ENCODE results near the gene ADAMTS18. TPM values are rescaled to one million over a fixed set of nuclear protein-coding genes. Genes with fewer than 3 reads are reported as not detected.

Gene ADAMTS18
- total RNA-seq, 2 experiments from 2014 or later: not detected

DNA sequence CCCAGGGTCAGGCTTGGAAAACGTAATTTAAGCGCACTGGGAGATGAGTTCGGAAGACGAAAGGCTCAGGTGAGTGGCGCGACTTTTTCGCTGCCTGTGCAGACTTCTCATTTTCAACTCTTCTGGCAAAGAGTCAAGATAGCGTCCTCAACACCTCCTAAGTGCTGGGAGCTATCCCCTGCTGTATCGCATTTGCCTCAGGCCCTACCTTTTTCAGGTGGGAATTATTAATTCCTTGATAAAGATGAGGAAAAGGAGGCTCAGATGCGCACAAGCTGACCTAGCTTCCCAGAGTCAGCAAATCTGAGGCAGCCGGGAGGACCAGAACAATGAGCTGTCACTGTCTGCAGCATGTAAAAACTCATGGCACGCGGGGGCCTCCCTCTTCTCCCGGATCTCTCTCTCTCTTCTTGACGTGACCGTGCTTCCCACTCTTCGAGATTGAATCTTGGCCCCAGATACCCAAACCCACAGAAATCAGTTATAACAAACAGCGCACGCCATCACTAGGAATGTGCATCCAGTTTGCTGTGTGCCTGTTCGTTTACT, 512 bp upstream of the ADAMTS18 start:
- CTCF ChIA-PET: no interaction called here
- POLR2A ChIA-PET: no interaction called here

DNA sequence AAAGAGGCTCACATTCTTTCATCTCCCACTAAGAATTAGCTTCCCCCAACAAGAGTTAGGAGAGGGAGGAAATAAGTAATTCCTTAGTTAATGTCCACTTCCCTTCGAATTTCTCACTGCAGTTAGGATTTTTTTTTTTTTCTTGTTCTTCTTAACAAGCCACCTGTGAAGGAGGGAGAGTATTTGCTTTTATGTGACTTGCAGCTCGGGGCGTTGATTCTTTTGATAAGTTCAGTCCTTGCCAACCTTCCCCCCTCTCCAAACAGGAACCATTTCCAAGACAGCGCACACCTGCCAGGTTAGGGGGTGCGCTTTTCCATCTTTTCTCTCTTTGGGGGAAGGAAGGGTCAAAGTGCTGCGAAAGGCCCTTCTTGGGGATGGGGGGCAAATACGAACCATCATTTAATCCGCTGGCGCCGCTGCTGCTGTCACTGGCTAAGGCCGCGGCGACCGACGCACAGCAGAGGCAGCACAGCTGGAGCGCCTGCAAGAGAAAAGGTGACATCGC, 758 bp downstream of the ADAMTS18 start:
- CTCF ChIA-PET: no interaction called here
- POLR2A ChIA-PET: no interaction called here

DNA sequence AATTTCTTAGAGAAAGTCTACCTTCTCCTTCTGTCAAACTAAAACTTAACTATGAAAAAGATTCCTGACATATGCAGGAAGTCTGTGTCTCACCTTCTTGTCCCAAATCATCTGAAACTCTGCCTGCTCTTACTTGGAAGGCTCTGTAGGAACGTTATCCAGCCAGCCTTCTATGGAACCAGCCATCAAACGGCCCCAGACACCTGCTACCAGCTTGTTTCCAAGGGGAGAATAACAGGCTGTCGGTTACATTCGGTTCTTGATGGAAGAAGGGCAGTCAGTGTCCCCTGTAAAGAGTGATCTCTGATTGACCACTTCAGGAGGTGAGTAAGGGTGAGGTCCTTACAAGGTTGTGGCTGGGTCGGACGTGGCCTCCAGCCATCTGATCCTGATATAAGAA, 1.7 kb downstream of the ADAMTS18 start:
- ChIA-PET CTCF (no interaction called here), POLR2A (no interaction called here)

DNA sequence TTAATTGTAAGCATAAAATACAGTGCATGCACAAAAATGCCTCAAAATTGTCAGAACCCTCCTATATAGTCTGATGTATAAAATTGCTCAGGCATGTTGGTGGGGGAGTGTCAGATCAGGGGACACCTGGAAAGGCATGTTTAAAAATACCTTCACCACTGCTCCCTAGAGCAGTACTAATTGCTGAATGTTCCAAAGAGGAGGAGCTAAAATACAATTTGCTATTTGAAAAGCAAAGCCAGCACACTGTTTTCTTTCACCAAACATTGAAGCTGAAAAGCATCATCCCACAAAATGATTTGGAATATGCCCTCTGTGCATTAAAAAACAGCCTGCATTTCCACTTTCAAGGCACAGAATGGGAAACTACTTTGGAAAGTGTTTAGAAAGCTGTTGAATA, 2.6 kb downstream of the ADAMTS18 start:
- ChIA-PET POLR2A (no interaction called here), CTCF (no interaction called here)

DNA sequence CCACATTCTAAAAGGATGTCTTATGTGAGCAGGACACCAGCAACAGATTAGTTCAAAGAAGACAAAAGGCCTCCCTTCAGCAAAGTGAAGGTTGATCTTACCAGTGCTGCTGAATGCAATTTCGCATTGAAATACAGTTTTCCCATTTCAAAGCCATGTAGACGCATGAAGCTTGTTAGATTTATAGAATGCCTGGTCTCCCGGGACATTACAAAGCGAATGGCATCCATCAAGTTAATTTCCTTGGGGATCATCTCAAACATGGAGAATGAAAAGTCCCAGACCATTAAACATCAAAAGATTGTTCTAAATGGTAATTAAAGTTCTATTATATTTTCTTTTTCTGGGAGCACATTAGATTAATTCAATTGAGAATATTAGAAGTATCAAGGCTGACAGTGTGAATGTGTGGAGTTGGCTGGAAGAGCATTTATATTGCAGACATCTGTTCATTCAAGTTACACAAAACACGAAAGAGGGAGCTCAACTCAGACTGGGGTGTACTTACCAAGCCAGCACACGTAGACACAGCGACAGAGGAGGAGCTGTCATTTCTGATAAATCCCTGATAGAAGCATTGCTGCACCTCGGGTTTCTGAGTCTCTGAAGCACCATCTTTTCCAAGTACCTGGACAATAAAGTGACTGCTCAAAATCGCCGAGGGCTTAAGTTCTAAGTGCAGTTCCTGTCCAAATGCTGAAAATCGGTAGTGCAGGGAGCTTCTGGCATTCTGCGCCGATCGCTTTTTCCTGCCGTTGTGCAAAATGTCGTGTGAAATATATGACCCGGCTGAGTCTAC, 3.8 kb downstream of the ADAMTS18 start:
- ChIA-PET CTCF (no interaction called here), POLR2A (no interaction called here)

DNA sequence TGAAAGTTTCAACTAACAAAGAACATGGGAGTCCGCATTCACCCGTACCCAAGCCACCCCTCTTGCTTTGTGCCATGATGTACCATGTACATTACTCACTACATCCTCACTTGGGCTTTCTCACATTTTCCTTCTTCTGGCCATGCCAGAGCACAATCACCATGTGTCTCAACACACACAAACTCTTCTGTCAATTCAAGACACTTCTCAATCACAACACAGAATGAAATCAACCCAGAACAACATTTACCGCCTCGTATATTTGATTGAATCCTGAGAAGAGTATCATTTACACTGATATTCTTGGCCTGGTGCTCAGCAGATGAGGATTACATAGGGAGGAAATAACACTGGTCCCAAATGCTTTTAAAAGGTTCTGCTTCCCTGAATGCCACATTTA, 4.5 kb downstream of the ADAMTS18 start:
- POLR2A ChIA-PET: no interaction called here
- CTCF ChIA-PET: no interaction called here

DNA sequence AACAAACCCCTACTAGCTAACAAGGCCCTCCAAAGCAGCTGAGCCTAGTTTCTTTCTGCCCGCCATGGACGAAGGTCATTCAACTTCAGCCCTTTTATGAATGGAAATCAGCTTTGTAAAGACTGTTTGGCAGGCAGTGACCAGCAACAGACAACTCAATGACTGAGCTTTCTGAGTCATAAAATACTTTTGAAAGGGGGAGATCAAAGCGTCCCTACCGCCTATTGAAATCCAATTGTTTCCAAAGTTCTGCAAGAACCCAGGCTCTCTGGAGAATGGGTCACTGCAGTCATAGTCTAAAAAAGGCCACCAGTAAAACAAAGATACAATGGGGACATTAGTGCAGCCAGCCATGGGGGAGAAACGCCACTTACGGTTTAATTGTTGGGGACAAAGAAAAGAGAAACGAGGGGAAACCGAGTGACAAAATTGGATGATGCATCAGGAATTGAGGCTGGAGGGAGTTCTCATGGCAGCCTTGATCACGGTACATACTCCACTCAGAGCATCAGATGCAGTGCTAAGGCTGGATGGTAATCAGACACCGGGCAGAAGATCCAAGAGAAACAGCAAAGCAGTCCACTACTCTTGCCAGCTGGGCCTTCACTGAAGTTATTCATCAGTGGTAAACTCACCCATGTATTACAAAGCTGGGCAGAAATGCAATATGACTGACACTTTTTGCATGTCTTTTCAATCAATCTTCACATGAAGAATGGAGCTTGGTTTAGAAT, 9.8 kb downstream of the ADAMTS18 start:
- POLR2A ChIA-PET: no interaction called here
- CTCF ChIA-PET: no interaction called here

DNA sequence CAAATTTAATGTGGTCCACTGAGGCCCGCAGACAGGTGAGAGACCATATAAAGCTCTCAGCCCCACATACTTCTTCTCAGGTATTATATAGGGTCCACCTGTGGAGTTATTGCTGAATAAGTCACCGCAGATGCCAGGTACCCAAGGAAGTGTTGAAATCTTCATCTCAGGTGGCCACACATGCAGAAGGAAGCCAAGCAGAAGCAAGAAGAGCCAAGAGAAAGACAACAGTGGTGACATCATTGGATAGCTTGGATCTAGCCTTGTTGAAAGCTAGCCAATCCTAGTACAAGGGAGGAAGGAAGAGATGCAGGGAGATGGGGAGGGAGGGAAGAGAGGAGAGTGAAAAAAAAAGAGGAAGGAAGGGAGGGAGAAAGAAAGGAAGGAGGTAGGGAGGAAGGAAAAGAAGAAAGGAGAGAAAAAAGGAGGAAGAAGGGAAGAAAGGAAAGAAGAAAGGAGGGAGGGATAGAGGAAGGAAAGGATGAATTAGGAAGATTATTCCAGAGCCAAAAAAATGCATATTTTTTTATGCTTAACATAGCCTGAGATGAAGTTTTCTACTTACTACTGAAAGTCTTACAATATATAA, 12.5 kb downstream of the ADAMTS18 start:
- CTCF ChIA-PET: no interaction called here
- POLR2A ChIA-PET: interaction anchor here (0.6 kb wide), 1 partner anchor 182 kb away, joined by 7 read pairs; no protein-coding TSS in a partner anchor

DNA sequence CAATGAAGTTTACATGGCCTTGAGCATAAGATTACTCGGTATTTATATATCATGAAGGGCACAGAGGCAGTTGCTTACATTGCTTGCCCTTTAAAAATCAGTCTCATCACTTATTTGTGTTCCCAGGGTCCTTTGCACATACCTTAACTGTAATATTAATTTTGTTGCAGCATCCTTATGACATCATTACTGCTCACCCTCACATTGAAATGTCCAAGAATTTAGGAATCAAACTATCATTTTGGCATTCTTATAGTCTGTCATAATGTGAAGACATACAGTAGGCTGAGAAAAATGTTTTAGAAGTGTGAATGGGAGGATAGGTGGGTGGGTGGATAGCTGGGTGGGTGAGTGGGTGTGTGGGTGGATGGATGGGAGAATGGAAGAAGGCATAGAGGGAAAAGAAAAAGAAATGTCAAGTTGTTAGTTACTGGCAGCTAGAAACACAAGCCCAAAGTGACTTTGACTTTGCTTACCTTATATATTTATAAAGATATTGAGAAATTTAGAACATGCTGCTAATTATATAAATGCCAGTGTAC, 17.8 kb downstream of the ADAMTS18 start:
- ChIA-PET CTCF (no interaction called here), POLR2A (no interaction called here)

DNA sequence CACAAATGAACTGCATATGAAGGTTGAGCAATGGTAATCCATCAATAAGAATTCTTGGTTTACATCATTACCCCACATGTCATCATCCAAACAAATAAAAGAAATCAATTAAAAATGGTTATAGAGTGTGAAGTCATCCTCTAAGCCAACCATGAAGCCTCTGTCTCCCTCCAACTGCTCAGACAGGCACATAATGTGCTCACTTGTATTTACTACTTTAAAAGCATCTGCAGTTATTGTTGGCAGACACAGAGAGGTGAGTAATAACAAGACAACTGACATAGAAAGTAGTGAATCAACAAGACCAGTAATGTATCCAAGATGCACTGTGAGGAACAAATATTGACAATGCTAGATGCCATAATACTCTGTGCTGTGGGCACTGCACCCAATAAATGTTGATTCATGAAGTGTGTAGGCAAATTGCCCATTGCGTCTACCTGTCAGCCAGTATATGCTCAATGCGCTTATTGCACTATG, 20.0 kb downstream of the ADAMTS18 start:
- POLR2A ChIA-PET: no interaction called here
- CTCF ChIA-PET: no interaction called here

DNA sequence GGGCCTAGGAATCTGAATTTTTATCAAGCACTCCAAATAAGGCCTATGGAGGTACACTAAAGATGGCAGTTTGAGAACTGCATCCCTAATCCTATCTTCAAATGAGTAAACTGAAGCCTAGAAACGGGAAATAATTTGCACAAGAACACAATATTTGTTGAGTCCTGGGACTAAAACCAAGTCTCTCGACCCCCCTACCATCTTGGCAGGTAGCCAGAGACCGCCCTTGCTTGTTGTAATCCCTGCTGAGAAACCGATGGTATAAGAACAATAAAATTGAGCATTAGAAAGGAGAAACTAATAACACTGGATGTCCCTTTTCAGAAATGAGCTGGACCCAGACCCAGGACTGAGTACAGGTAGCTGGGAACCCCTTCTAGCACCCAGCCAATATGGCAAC, 24.4 kb downstream of the ADAMTS18 start:
- ChIA-PET CTCF (no interaction called here), POLR2A (no interaction called here)

DNA sequence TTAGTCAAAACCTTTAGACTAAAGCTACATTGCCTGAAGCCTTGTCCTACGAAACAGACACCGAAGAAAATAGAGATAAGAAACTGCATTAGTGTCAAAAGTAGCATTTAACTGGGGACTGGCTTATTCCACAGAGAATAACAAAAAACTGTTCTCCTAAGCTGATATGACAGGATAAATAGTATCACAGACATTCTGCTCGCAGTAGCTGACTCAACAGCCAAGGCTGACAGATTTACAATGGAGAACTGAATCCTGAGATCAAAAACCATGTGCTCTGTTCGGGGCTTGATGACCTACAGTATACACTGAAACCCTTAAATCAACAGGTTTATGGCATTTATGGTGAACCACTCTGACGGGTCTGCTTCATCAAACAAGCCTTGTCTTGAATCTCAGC, 25.5 kb downstream of the ADAMTS18 start:
- ChIA-PET CTCF (no interaction called here), POLR2A (no interaction called here)

DNA sequence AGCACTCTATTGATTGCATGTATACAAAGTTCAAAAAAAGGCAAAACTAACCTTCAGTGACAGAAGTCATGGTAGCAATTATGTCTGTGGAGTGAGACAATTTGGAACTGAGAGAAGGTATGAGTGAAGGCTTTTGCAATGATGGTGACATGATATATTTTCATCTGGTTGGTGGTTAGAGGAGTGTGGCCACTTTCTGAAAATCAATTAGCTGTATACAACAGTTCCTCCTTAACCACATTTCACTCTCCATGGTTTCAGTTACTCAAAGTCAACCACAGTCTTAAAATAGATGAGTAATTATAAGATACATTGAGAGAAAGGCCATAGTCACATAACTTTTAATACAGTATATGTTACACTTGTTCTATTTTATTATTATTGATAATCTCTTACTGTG, 26.2 kb downstream of the ADAMTS18 start:
- CTCF ChIA-PET: no interaction called here
- POLR2A ChIA-PET: no interaction called here

DNA sequence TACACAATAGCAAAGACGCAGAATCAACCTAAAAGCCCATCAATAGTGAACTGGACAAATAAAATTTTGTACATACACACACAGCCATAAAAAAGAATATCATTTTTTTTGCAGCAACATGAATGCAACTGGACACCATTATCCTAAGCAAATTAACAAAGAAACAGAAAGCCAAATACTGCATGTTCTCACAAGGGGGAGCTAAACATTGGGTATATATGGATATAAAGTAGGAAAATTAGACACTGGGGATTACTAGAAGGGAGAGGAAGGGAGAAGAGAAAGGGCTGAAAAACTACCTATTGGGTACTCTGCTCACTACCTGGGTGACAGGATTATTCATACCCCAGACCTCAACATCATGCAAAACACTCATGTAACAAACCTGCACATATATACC, 28.2 kb downstream of the ADAMTS18 start:
- POLR2A ChIA-PET: no interaction called here
- CTCF ChIA-PET: no interaction called here

DNA sequence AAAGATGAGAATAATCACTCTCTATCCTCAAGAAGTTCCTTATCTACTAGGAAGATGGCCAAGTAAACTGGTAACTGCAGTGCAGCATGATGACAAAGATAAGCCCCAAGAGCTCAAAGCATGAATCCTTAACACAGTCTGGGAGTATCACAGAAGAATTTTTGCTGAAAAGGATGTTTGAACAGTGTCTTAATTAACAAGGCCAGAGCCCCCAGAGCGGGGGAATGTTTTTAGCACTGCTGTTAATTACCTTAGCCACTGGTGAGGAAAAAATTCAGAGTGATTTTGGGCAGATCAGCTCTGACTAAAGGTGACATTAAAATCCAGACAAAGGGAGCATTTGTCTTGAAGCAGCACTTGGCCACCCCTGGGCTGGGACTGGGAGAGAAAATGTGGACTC, 30.1 kb downstream of the ADAMTS18 start:
- CTCF ChIA-PET: no interaction called here
- POLR2A ChIA-PET: no interaction called here

DNA sequence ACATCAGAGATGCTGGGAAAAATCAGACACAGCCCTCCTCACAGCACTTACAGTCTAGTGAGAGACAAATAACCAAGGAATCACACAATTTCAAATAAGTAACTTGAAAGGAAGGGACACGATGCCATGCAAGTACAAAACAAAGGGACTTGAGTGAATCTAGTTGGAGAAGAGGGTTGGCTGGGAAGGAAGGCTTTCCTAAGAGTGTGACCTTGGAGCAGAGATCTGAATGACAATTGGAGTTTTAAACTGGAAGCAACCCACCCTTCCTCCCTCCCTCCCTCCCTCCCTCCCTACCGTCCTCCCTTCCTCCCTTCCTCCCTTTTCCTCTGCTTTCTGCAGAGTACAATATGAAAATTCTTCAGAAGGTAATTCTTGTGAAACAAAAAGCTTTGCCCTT, 31.1 kb downstream of the ADAMTS18 start:
- ChIA-PET POLR2A (no interaction called here), CTCF (no interaction called here)

DNA sequence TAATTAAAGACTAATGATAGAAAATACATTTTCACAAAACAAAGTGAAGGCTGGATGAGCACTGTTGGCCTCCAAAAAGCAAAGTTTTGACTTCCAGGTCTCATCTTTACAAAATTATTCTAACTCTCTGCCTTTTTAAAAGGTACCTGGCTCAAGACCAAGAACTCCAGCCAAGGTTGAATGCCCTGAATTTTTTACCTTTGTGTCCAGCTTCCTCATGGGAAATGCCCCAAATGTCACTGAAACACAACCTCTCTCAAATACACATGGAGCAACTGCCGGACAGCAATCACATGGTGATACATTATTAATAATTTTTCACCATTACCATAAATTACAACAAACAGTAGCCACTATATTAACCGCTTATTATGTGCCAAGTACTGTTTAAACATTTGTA, 32.2 kb downstream of the ADAMTS18 start:
- ChIA-PET CTCF (no interaction called here), POLR2A (no interaction called here)

DNA sequence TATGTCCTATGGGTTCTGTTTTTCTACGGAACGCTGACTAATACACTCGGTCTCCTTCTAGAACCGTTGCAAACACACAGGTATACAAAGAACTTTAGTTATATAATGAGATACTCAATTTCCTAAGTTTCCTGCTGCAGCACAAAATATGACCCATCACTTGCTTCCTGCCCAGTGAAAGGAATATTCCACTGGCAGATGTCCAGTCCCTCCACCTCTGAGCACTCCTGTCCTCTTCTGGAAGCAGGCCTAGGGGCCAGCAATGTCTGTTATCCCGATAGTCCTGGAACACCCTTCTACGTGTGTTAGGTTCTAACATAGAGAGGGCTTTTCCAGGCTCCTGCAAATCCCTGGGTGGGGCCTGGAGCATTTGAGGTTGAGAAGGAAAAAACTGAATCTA, 32.7 kb downstream of the ADAMTS18 start:
- POLR2A ChIA-PET: no interaction called here
- CTCF ChIA-PET: no interaction called here

DNA sequence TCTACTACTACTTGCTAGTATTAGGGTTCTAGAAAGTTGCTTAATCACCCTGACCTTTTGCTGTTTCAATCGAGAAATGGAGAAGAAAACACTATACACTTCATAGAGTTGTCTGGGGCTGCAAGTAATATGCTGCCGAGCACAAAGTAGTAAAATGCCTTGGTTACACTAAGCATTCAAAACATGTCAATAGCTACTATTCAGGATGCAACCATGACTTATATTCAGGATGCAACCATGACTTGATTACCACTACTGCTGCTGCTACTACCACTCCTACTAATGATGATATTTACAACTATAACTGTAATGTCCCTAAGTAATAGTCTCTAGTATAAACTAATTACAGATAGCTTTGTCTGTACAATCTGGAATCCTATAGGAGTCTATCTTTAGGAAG, 35.3 kb downstream of the ADAMTS18 start:
- CTCF ChIA-PET: no interaction called here

DNA sequence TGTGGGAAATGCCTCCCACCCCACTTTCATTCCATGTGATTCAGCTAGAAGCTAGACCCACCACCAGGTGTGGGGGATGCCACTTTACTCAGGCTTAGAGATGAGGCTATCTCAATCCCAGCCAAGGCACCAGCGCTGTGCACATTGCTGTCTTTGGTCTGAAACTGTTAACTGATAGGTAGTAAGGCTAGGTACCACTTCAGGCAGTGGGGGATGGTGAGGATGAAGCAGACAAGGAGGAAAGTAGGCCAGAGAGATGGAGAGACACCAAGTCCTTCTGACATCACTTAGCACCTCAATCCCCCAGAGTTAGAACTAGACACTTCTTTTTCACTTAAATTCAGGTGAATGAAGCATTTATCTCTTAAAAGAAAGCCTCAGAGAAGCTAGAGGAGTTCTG, 35.8 kb downstream of the ADAMTS18 start:
- POLR2A ChIA-PET: no interaction called here
- CTCF ChIA-PET: no interaction called here

More for the DNA sequence above, 35.3 kb downstream of the ADAMTS18 start:
- POLR2A ChIA-PET: no interaction called here

DNA sequence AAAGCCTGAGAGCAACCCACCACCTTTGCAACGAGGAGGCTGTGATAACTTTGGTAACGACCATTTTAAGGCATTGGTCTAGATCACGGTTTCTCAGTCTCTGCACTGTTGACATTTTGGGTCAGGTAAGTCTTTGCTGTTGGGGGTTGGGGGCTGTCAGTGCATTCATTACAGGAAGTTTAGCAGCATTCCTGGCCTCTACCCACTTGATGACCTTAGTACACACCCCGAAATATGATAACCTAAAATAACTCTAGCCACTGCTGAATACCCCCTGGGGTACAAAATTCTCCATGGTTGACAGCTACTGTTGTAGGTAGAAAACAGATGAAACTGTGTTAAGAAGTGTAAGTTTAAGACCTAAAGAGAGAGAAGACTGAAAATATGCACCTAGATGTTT, 36.3 kb downstream of the ADAMTS18 start:
- ChIA-PET CTCF (no interaction called here), POLR2A (no interaction called here)
